ENCODE measurements around the gene ZNF500.
"Not testable (repeated sequence)": the region's sequence is repeated elsewhere in the genome, so short reads cannot be mapped to it uniquely, and the experiment has no call there.

Gene ZNF500

GRCh38 chr16:4745274-4745569 is 21.7 kb downstream of the ZNF500 start:
- no peak overlapping the region for H3K4me3 ChIP-seq (ENCODE audit: low read depth, low read length)
- no peak for TF ChIP-seq CTCF (IDR thresholded peaks at IDR 0.05; ENCODE audit: low read depth, low read length)
- no peaks in the 10 kb centered on the region for H3K36me3 ChIP-seq
- no peaks in the 10 kb centered on the region for H3K9me3 ChIP-seq
- no peak for DNase-seq
- no peaks in the 10 kb centered on the region for H3K27me3 ChIP-seq
- no peaks in the 10 kb centered on the region; the same call in 1 of the 2 replicates for H3K4me1 ChIP-seq

GRCh38 chr16:4744555-4745273 is 22.2 kb downstream of the ZNF500 start:
- TF ChIP-seq CTCF (IDR thresholded peaks at IDR 0.05; ENCODE audit: low read depth, low read length) = no peak
- Histone ChIP-seq H3K9me3 (no peaks in the 10 kb centered on the region), H3K27me3 (no peaks in the 10 kb centered on the region), H3K4me3 (ENCODE audit: low read depth, low read length) (no peak overlapping the region), H3K36me3 (no peaks in the 10 kb centered on the region), H3K4me1 (no peaks in the 10 kb centered on the region; the same call in 1 of the 2 replicates)
- no peak for DNase-seq

GRCh38 chr16:4743226-4743878 is 23.6 kb downstream of the ZNF500 start:
- Histone ChIP-seq H3K4me3 (ENCODE audit: low read depth, low read length) (no peak overlapping the region), H3K4me1 (no peaks in the 10 kb centered on the region; the same call in 1 of the 2 replicates), H3K9me3 (no peaks in the 10 kb centered on the region), H3K36me3 (no peaks in the 10 kb centered on the region), H3K27me3 (no peaks in the 10 kb centered on the region)
- TF ChIP-seq CTCF (IDR thresholded peaks at IDR 0.05; ENCODE audit: low read depth, low read length) = no peak
- no peak for DNase-seq

- not testable (repeated sequence) for H3K4me1 ChIP-seq; H3K27me3 ChIP-seq; H3K4me3 ChIP-seq (ENCODE audit: low read depth, low read length); H3K36me3 ChIP-seq; H3K9me3 ChIP-seq; DNase-seq
Observed at GRCh38 chr16:4738370-4738769, 28.6 kb downstream of the ZNF500 start.

- TF ChIP-seq CTCF (IDR thresholded peaks at IDR 0.05; ENCODE audit: low read depth, low read length) = no peak
- no peaks in the 10 kb centered on the region for H3K4me1 ChIP-seq
- H3K27me3 ChIP-seq = no peaks in the 10 kb centered on the region
- no peak for DNase-seq
- H3K9me3 ChIP-seq = no peaks in the 10 kb centered on the region
- no peak overlapping the region for H3K4me3 ChIP-seq (ENCODE audit: low read depth, low read length)
- H3K36me3 ChIP-seq = no peaks in the 10 kb centered on the region
Observed at GRCh38 chr16:4737545-4737944, 29.4 kb downstream of the ZNF500 start.

GRCh38 chr16:4736546-4736945 is 30.4 kb downstream of the ZNF500 start:
- no peak for DNase-seq
- Histone ChIP-seq H3K36me3 (no peaks in the 10 kb centered on the region), H3K4me1 (no peaks in the 10 kb centered on the region), H3K9me3 (no peaks in the 10 kb centered on the region), H3K4me3 (ENCODE audit: low read depth, low read length) (no peak overlapping the region), H3K27me3 (no peaks in the 10 kb centered on the region)
- no peak for TF ChIP-seq CTCF (IDR thresholded peaks at IDR 0.05; ENCODE audit: low read depth, low read length)
